Endothelial cell of umbilical vein (primary cell): ENCODE data around the gene ST6GALNAC3. TPM values are rescaled to one million over a fixed set of nuclear protein-coding genes. Genes with fewer than 3 reads are reported as not detected.

Experiments
- BruUV-seq: library from RNA; stranded (reverse); fragments of 400-500 nt; replicated peaks from 2 replicates; lab custom pipeline; 2021; lab: Mats Ljungman, UMichigan
- CTCF ChIA-PET: fragments of 300-600, 350-600 bp; sonication (Branson Sonifier 250); formaldehyde crosslinking; loops from one replicate; lab custom pipeline; 2021; ENCODE audit warnings: antibody characterized with exemption, inconsistent platforms; lab: Charles Lee
- POLR2A ChIA-PET: fragments of 300-600, 350-600 bp; sonication (Branson Sonifier 250); formaldehyde crosslinking; loops from one replicate; lab custom pipeline; 2021; ENCODE audit warnings: antibody characterized with exemption, inconsistent platforms; lab: Charles Lee
- DNase-seq: peaks from one replicate; pipeline ENCODE4 v3.0.0-alpha.2; 2011; ENCODE audit warnings: low read depth, low spot score
- FAIRE-seq: peaks from 2 replicates; lab custom pipeline; 2011; peaks lifted over from hg19 to GRCh38; lab: Jason Lieb, UNC
- H2AFZ ChIP-seq: 2 replicates; pipeline ENCODE4 v1.6.0; 2012; ENCODE audit warnings: low read depth, low read length, control low read depth, inconsistent platforms
- H3K27ac ChIP-seq: 2 replicates; pipeline ENCODE4 v1.5.1; 2011; ENCODE audit warnings: low read depth, mild to moderate bottlenecking, control low read depth, low read length, moderate library complexity; ENCODE audit not compliant: insufficient read depth
- H3K27me3 ChIP-seq, 2 experiments: 2 replicates each; pipeline versions ENCODE4 v1.6.0 to v1.6.1; 2011; ENCODE audit warnings: low read length in 2 of 2, mixed read lengths in 1 of 2; ENCODE audit not compliant: control insufficient read depth in 2 of 2, insufficient read depth in 2 of 2
- H3K36me3 ChIP-seq, 2 experiments: 2 replicates in 1 of 2; 3 replicates in 1 of 2; pipeline ENCODE4 v1.5.1; 2011; ENCODE audit warnings: low read length in 2 of 2, mild to moderate bottlenecking in 1 of 2, moderate library complexity in 1 of 2; ENCODE audit not compliant: control insufficient read depth in 2 of 2, insufficient read depth in 2 of 2; ENCODE audit errors: extremely low read depth in 1 of 2
- H3K4me1 ChIP-seq: 3 replicates; pipeline ENCODE4 v1.5.1; 2011; ENCODE audit warnings: mild to moderate bottlenecking, low read length; ENCODE audit not compliant: control insufficient read depth, insufficient read depth; ENCODE audit errors: extremely low read depth
- H3K4me2 ChIP-seq: 2 replicates; pipeline ENCODE4 v1.6.1; 2011; ENCODE audit warnings: low read length, control low read depth, mixed read lengths; ENCODE audit not compliant: insufficient read depth
- H3K4me3 ChIP-seq, 3 experiments: fragments of 200-600 bp in 1 of 3; sonication (generic), shearing (Covaris generic) in 1 of 3; replicated peaks in 1 of 3; 2 replicates each; pipeline ENCODE4 v1.5.1; 2011 to 2016; ENCODE audit warnings: control low read depth in 3 of 3, low read length in 3 of 3, mild to moderate bottlenecking in 2 of 3, inconsistent platforms in 1 of 3, low read depth in 1 of 3, moderate library complexity in 1 of 3; ENCODE audit not compliant: insufficient read depth in 1 of 3
- H3K79me2 ChIP-seq: 2 replicates; pipeline ENCODE4 v1.6.0; 2012; ENCODE audit warnings: low read length, inconsistent platforms; ENCODE audit not compliant: control insufficient read depth, insufficient read depth
- H3K9ac ChIP-seq: replicated peaks from 2 replicates; pipeline ENCODE3; 2011; ENCODE audit warnings: low read length, control low read depth; ENCODE audit not compliant: insufficient read depth; ENCODE audit errors: extremely low read depth
- H3K9me1 ChIP-seq: replicated peaks from 3 replicates; pipeline ENCODE4 v1.6.0; 2011; ENCODE audit warnings: mild to moderate bottlenecking, low read length; ENCODE audit not compliant: control insufficient read depth, insufficient read depth; ENCODE audit errors: extremely low read depth
- H3K9me3 ChIP-seq: replicated peaks from 2 replicates; pipeline ENCODE4 v1.5.1; 2012; ENCODE audit warnings: low read length, inconsistent platforms; ENCODE audit not compliant: control insufficient read depth, insufficient read depth
- H4K20me1 ChIP-seq: replicated peaks from 2 replicates; pipeline ENCODE3; 2011; ENCODE audit warnings: mild to moderate bottlenecking, low read length; ENCODE audit not compliant: control insufficient read depth, insufficient read depth; ENCODE audit errors: extremely low read depth
- EZH2 ChIP-seq: IDR thresholded peaks from 2 replicates; pipeline ENCODE4 v1.6.1; 2012; ENCODE audit warnings: borderline replicate concordance, low read depth, mild to moderate bottlenecking, moderate library complexity, low read length, inconsistent platforms; ENCODE audit not compliant: severe bottlenecking
- FOS ChIP-seq: IDR thresholded peaks from 2 replicates; pipeline ENCODE4 v1.6.1; 2011; ENCODE audit warnings: mild to moderate bottlenecking, low read length, moderate library complexity, borderline replicate concordance; ENCODE audit not compliant: insufficient read depth
- GATA2 ChIP-seq: IDR thresholded peaks from 2 replicates; pipeline ENCODE4 v1.7.0; 2011; ENCODE audit warnings: low read depth, mild to moderate bottlenecking, moderate library complexity, mixed read lengths, low read length; ENCODE audit not compliant: insufficient read length, insufficient read depth
- JUN ChIP-seq: IDR thresholded peaks from 2 replicates; pipeline ENCODE4 v1.6.1; 2011; ENCODE audit warnings: borderline replicate concordance, low read depth; ENCODE audit not compliant: insufficient read length, insufficient read depth
- MYC ChIP-seq: IDR thresholded peaks from one replicate; pipeline ENCODE4 v1.6.1; 2011; ENCODE audit warnings: mild to moderate bottlenecking, low read depth, low read length
- POLR2A ChIP-seq: IDR thresholded peaks from 2 replicates; pipeline ENCODE4 v1.6.1; 2012; ENCODE audit warnings: low read depth, mild to moderate bottlenecking, control low read depth, low read length
- POLR2AphosphoS5 ChIP-seq: IDR thresholded peaks from 2 replicates; pipeline ENCODE4 v1.6.1; 2012; ENCODE audit warnings: low read depth, mild to moderate bottlenecking, control low read depth, low read length, moderate library complexity; ENCODE audit not compliant: insufficient read depth
- dilution Hi-C: fragments of 300-500 bp; cut with MboI; formaldehyde crosslinking; loops from one replicate; pipeline ENCODE4 v1.15.0; 2019; ENCODE audit warnings: low sequenced_read_pairs; ENCODE audit not compliant: extremely low pct_ligation_motif_present
- intact Hi-C: fragments of 100-400 bp; cut with micrococcal nuclease; formaldehyde crosslinking; loops from one replicate; pipeline ENCODE4 v1.10.0; 2022
- polyA plus RNA-seq, 4 experiments: library from polyadenylated mRNA; depleted of rRNA in 3 of 4; stranded (reverse) in 3 of 4; unstranded in 1 of 4; fragments of >200 nt; gene quantifications; 2 replicates each; pipeline versions ENCODE4 v1.2.1 to v1.2.3, GENCODE V29; 2011 to 2012; ENCODE audit warnings: missing spikeins in 1 of 4
- total RNA-seq: library from RNA; stranded (reverse); gene quantifications from 2 replicates; pipeline ENCODE4 v1.2.3, GENCODE V29; 2021
- TF ChIP-seq, protein P1 (sequence below), 2 donors: IDR thresholded peaks; 1 replicate in 1 of 2; 2 replicates in 1 of 2; pipeline ENCODE4 v1.5.1; 2011; ENCODE audit warnings: low read length in 2 of 2, mild to moderate bottlenecking in 2 of 2, moderate library complexity in 2 of 2, control low read depth in 1 of 2, inconsistent platforms in 1 of 2, low read depth in 1 of 2; ENCODE audit not compliant: insufficient read depth in 1 of 2; ENCODE audit errors: extremely low read depth in 1 of 2
- TF ChIP-seq, protein P2 (sequence below): IDR thresholded peaks from 2 replicates; pipeline ENCODE4 v1.6.1; 2011; ENCODE audit not compliant: insufficient read depth, insufficient read length

The ST6GALNAC3 gene
- total and polyA plus RNA-seq, 2 donors (not counting 3 experiments of a cell fraction or from before 2014, with no cell fraction given), result 7.6 to 48.3 TPM

- Histone ChIP-seq H3K4me2 (no peak overlapping the region), H3K4me1 (no peaks in the 10 kb centered on the region), H3K4me3 (no peak overlapping the region), H4K20me1 (no peaks in the 10 kb centered on the region), H2AFZ (no peak overlapping the region), H3K9me3 (no peaks in the 10 kb centered on the region), H3K9ac (no peak overlapping the region), H3K27me3 (no peaks in the 10 kb centered on the region), H3K36me3 (no peaks in the 10 kb centered on the region), H3K79me2 (no peaks in the 10 kb centered on the region), H3K9me1 (no peaks in the 10 kb centered on the region), H3K27ac (no peak overlapping the region)
- ChIA-PET CTCF (interaction anchor here (0.7 kb wide), 1 partner anchor 8 kb away, joined by 3 read pairs; no protein-coding TSS in a partner anchor), POLR2A (no interaction called here)
- dilution Hi-C loops, result no loop called here
- intact Hi-C loops, result no loop called here
- FAIRE-seq (peak; percentile 44), DNase-seq (no peak)
- no TSS peak for BruUV-seq
- TF ChIP-seq, protein P1, sequence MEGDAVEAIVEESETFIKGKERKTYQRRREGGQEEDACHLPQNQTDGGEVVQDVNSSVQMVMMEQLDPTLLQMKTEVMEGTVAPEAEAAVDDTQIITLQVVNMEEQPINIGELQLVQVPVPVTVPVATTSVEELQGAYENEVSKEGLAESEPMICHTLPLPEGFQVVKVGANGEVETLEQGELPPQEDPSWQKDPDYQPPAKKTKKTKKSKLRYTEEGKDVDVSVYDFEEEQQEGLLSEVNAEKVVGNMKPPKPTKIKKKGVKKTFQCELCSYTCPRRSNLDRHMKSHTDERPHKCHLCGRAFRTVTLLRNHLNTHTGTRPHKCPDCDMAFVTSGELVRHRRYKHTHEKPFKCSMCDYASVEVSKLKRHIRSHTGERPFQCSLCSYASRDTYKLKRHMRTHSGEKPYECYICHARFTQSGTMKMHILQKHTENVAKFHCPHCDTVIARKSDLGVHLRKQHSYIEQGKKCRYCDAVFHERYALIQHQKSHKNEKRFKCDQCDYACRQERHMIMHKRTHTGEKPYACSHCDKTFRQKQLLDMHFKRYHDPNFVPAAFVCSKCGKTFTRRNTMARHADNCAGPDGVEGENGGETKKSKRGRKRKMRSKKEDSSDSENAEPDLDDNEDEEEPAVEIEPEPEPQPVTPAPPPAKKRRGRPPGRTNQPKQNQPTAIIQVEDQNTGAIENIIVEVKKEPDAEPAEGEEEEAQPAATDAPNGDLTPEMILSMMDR (IDR thresholded peaks at IDR 0.05; ENCODE audit: extremely low read depth in 1 of 2, insufficient read depth in 1 of 2, low read depth in 1 of 2, low read length in 2 of 2), result no peak
- TF ChIP-seq, protein P2, sequence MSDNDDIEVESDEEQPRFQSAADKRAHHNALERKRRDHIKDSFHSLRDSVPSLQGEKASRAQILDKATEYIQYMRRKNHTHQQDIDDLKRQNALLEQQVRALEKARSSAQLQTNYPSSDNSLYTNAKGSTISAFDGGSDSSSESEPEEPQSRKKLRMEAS, result no peak
- no peak for TF ChIP-seq MYC
- no peak for TF ChIP-seq POLR2AphosphoS5
- TF ChIP-seq GATA2, result no peak
- no peak for TF ChIP-seq FOS
- no peak for TF ChIP-seq POLR2A
- TF ChIP-seq JUN, result no peak
- no peak for TF ChIP-seq EZH2
Measured at GRCh38 chr1:76279101-76279748, 204.7 kb downstream of the ST6GALNAC3 start.
